ENCODE results near the gene RBM12. TPM values are rescaled to one million over a fixed set of nuclear protein-coding genes. Genes with fewer than 3 reads are reported as not detected.

RBM12 gene
- total and polyA plus RNA-seq, 5 donors from 2014 or later: 46.6 to 128 (median 55.3) TPM

DNA sequence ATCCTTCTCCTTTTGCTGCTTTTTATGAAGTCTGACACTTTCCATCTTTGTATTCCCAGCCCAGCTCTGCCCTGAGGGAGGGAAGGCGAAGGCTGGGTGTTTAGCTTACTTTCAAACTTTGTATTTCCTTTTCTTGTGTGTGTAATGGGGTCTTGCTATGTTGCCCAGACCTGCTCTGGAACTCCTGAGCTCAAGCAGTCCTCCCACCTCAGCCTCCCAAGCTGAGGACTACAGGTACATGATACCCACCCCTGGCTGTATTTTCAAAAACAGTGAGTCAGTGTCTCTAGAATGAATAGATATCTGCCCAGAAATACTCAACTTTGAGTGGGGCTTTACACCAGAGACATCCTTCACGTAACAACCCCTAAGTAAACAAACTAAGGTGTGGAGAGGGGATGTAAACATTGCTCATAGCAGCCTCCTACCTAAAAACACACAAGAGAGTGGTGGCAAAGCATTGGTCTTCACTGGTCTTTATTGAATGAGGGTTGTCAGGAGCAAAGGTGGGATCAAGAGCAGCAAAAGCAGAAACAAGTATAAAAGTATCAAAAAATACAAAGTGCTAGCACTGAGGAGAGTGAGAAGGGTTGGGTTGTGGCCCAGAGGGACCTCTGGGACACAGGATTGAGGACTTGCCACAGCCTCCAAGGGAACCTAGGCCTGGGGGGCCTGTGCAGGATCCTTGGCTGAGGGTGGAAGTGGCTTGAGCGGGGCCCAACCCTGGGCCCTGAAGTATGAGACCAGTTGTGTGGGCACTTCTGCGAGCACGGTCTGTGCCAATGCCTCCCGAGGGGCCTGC lies 38.9 kb downstream of the RBM12 start:
- H3K27me3 ChIP-seq (ENCODE audit: control insufficient read depth, insufficient read depth, low read length): no peaks in the 10 kb centered on the region
- Mint-ChIP-seq H3K4me3 (no peak overlapping the region), H3K27me3 (no peaks in the 10 kb centered on the region), H3K9me3 (no peaks in the 10 kb centered on the region), H3K36me3 (peaks cover 35% of the 10 kb centered on the region), H3K27ac (peak overlapping the region in 1 of 3 donors; percentile 88), H3K4me1 (no peaks in the 10 kb centered on the region)
- H3K4me1 ChIP-seq (ENCODE audit: control insufficient read depth, insufficient read depth, low read length, poor library complexity, severe bottlenecking): no peaks in the 10 kb centered on the region
- H3K9me3 ChIP-seq (ENCODE audit: control insufficient read depth in 2 of 2, low read length in 2 of 2): no peaks in the 10 kb centered on the region
- H3K27ac ChIP-seq (ENCODE audit: insufficient read depth, low read length, poor library complexity, severe bottlenecking): no peak overlapping the region
- H3K36me3 ChIP-seq (ENCODE audit: control insufficient read depth, insufficient read depth, low read length): peaks cover 50% of the 10 kb centered on the region
- no peak for DNase-seq
- no peak overlapping the region for H3K4me3 ChIP-seq (ENCODE audit: low read depth, low read length)
- no peak for ATAC-seq (ENCODE audit: low read depth in 2 of 2)

DNA sequence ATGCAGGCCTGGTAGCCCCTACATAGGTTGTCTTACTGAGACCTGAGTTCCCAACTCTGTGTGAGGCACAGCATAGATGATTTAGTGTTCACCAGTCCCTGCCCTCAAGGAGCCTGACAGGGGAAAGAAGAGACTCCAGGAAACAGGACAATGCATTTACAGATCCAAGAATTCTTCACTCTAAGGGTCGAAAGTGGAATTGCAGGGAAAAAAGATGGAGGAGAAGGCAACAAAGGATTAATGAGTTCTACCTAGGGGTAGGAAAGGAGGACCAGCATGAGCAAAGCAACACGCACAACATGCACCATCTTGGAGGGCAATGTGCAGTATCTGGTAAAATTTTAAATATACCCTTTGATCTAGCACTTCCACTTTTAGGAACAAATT lies 43.1 kb downstream of the RBM12 start:
- H3K9me3 ChIP-seq (ENCODE audit: control insufficient read depth in 2 of 2, low read length in 2 of 2): no peaks in the 10 kb centered on the region
- ATAC-seq (ENCODE audit: low read depth in 2 of 2): no peak
- Mint-ChIP-seq H3K36me3 (peaks cover 14% of the 10 kb centered on the region), H3K9me3 (no peaks in the 10 kb centered on the region), H3K4me3 (no peak overlapping the region), H3K4me1 (peaks cover 3 to 30% (median 15%) of the 10 kb centered on the region in 4 donors), H3K27ac (peak overlapping the region; percentile 29 to 78 (median 76)), H3K27me3 (no peaks in the 10 kb centered on the region)
- peaks cover 14% of the 10 kb centered on the region for H3K36me3 ChIP-seq (ENCODE audit: control insufficient read depth, insufficient read depth, low read length)
- no peak overlapping the region for H3K27ac ChIP-seq (ENCODE audit: insufficient read depth, low read length, poor library complexity, severe bottlenecking)
- no peaks in the 10 kb centered on the region for H3K27me3 ChIP-seq (ENCODE audit: control insufficient read depth, insufficient read depth, low read length)
- no peak overlapping the region for H3K4me3 ChIP-seq (ENCODE audit: low read depth, low read length)
- H3K4me1 ChIP-seq (ENCODE audit: control insufficient read depth, insufficient read depth, low read length, poor library complexity, severe bottlenecking): peaks cover 34% of the 10 kb centered on the region
- DNase-seq: no peak

DNA sequence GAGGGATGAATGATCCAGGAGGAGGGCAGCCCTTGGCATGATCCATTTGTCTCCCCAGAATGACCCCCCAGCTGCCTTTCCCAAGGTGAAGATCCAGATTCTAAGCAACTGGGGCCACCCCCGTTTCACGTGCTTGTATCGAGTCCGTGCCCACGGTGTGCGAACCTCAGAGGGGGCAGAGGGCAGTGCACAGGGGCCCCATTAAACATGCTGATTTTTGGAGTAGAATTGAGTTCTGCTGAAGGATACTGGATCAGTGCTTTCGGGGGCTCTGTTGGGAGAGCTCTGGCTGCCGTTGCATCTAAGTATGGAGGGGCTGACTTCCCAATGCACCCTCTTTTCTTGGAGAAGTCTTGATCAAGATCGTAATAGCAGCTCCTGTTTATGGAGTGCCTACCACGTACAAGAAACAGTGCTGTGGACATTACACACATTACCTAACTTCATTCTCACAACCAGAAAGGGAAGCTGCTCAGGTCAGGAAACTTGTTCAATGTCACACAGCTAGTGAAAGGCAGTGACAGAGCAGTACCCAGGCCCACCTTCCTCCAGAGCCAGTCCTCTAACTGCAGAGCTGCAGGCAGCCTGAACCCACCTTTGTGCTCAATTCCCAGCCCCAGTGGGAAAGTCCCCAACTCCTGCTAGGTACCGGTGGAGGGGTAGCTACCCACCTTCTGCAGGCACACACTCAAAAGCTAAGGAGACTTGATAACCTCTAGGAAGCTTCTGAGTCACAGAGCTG lies 43.7 kb downstream of the RBM12 start:
- peak overlapping the region in 2 of 4 donors; percentile 13 to 87 for H3K4me3 Mint-ChIP-seq
- no peak for ATAC-seq (ENCODE audit: low read depth in 2 of 2)
- Histone ChIP-seq H3K4me1 (ENCODE audit: control insufficient read depth, insufficient read depth, low read length, poor library complexity, severe bottlenecking) (peaks cover 35% of the 10 kb centered on the region), H3K27ac (ENCODE audit: insufficient read depth, low read length, poor library complexity, severe bottlenecking) (no peak overlapping the region), H3K9me3 (ENCODE audit: control insufficient read depth in 2 of 2, low read length in 2 of 2) (no peaks in the 10 kb centered on the region), H3K27me3 (ENCODE audit: control insufficient read depth, insufficient read depth, low read length) (no peaks in the 10 kb centered on the region), H3K4me3 (ENCODE audit: low read depth, low read length) (no peak overlapping the region), H3K36me3 (ENCODE audit: control insufficient read depth, insufficient read depth, low read length) (peaks cover 8% of the 10 kb centered on the region)
- peaks cover 10% of the 10 kb centered on the region for H3K36me3 Mint-ChIP-seq
- peaks cover 3 to 34% (median 17%) of the 10 kb centered on the region in 4 donors for H3K4me1 Mint-ChIP-seq
- H3K27ac Mint-ChIP-seq: peak overlapping the region in 1 of 3 donors; percentile 29
- H3K27me3 Mint-ChIP-seq: no peaks in the 10 kb centered on the region
- DNase-seq: no peak
- no peaks in the 10 kb centered on the region for H3K9me3 Mint-ChIP-seq

DNA sequence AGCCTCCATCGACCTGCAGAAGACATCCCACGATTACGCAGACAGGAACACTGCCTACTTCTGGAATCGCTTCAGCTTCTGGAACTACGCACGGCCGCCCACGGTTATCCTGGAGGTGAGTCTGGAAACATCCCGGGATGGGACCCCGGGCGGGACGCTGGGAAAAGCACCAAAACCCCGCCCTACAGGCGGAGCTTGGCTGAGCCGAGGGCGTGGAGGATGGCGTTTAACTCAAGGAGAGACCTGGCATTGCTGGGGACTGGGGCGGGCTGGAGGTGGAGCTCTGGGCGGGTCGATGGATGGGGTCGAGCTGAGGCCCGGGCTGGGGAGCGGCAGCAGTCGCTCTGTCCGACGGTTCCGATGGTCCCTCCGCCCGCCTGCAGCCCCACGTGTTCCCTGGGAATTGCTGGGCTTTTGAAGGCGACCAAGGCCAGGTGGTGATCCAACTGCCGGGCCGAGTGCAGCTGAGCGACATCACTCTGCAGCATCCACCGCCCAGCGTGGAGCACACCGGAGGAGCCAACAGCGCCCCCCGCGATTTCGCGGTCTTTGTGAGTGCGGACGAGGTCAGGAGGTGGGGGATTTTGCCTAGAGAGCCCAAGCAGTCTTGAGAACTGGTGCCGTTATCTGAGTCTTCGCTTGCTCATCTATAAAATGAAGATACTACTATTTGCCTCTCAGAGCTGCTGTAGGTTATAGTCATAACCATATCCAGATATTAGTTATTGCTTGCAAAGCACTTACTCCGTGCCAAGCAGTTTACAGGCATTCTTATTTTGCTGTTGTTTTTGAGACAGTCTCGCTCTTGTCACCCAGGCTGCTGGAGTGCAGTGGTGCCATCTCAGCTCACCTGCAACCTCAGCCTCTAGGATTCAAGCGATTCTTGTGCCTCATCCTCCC lies 45.3 kb downstream of the RBM12 start:
- Mint-ChIP-seq H3K27me3 (no peaks in the 10 kb centered on the region), H3K9me3 (no peaks in the 10 kb centered on the region), H3K4me1 (peaks cover 3 to 40% (median 19%) of the 10 kb centered on the region in 4 donors), H3K4me3 (peak overlapping the region; percentile 87 to 97 (median 90)), H3K27ac (peak overlapping the region; percentile 3 to 98 (median 91)), H3K36me3 (peaks cover 3% of the 10 kb centered on the region)
- Histone ChIP-seq H3K27ac (ENCODE audit: insufficient read depth, low read length, poor library complexity, severe bottlenecking) (peak overlapping the region; percentile 67), H3K4me3 (ENCODE audit: low read depth, low read length) (peak overlapping the region; percentile 65), H3K4me1 (ENCODE audit: control insufficient read depth, insufficient read depth, low read length, poor library complexity, severe bottlenecking) (peaks cover 42% of the 10 kb centered on the region), H3K36me3 (ENCODE audit: control insufficient read depth, insufficient read depth, low read length) (no peaks in the 10 kb centered on the region), H3K9me3 (ENCODE audit: control insufficient read depth in 2 of 2, low read length in 2 of 2) (no peaks in the 10 kb centered on the region), H3K27me3 (ENCODE audit: control insufficient read depth, insufficient read depth, low read length) (no peaks in the 10 kb centered on the region)
- ATAC-seq (ENCODE audit: low read depth in 2 of 2) (peak; percentile 18 to 25), DNase-seq (peak; percentile 67 to 85 (median 75))

DNA sequence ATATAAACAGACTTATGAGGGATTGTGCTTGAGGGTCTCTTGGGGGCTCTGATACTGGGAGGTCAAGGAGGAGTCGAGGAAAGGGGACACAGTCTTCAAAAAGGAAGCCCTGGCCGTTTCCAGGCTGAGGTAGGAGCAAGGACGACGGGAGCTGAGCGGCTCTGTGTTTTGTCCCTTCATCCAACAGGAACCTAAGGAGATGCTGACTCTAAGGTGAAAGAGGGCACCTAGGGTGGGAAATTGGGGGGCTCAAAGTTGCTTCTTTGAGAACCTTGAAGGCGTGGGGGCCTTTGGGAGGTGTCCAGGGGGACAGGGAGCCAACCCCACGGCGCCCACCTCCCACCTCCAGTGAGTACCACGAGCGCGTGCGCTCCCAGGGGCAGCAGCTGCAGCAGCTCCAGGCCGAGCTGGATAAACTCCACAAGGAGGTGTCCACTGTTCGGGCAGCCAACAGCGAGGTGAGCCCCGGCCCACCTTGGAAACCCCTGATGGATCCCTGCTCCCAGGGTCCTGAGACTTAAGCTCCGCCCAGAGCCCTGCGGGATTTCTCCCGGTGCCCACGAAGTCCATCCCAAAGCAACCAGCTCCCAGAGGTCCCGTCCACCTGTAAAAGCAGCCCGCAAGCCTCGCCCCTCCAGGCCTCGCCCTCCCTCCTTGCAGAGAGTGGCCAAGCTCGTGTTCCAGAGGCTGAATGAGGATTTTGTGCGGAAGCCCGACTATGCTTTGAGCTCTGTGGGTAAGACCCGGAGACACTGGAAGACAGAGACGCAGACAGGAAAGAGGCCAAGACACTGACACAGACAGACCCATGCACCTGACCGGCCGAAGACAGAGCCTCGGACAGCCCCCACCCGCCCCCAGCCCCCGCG lies 46.2 kb downstream of the RBM12 start:
- H3K27ac ChIP-seq (ENCODE audit: insufficient read depth, low read length, poor library complexity, severe bottlenecking): peak overlapping the region; percentile 60
- no peak for ATAC-seq (ENCODE audit: low read depth in 2 of 2)
- peak overlapping the region; percentile 83 to 98 (median 91) for H3K27ac Mint-ChIP-seq

DNA sequence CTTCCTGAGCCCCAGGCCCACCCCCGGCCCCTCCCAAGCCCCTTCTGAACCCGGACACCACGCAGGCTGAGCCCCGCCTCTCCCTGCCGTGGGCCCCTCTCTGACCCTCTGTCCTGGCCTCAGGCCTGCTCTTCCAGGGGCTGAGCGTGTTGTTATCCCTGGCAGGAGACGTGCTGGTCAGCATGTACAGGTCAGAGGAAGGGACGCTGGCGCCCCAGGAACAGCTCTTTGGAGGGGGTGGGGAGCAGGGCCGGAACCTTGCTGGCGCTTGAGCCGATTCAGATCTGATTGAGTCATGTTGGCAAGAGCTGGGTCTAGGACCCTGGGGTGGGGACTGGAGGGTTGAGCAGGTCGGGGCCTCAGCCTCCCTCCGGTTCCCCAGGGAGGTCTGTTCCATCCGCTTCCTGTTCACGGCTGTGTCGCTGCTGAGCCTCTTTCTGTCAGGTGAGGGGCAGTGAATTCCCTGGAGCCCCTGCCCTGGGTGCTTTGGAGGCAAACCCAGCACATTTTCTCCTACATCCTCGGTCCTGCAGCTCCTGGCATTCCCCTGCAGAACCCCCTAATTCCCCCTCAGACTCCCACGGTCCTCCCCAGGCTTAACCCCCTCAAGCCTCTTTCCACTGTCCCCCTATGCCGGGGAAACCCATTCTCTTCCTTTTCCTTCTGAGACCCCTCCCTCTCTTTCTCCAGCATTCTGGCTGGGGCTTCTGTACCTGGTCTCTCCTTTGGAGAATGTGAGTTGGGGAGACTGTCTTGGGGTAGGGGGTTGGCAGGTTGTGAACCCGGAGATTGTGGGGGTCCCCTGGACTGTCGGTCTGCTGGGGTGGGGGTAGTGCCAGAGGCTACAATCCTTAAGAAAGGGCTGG lies 47.1 kb downstream of the RBM12 start:
- H3K27me3 Mint-ChIP-seq: no peaks in the 10 kb centered on the region
- H3K27me3 ChIP-seq (ENCODE audit: control insufficient read depth, insufficient read depth, low read length): no peaks in the 10 kb centered on the region
- no peaks in the 10 kb centered on the region for H3K9me3 Mint-ChIP-seq
- DNase-seq: peak; percentile 23 to 56 (median 40)
- peak overlapping the region; percentile 7 for H3K4me3 ChIP-seq (ENCODE audit: low read depth, low read length)
- H3K27ac ChIP-seq (ENCODE audit: insufficient read depth, low read length, poor library complexity, severe bottlenecking): no peak overlapping the region
- H3K4me3 Mint-ChIP-seq: peak overlapping the region; percentile 87 to 97 (median 90)
- peak overlapping the region; percentile 83 to 98 (median 91) for H3K27ac Mint-ChIP-seq
- no peaks in the 10 kb centered on the region for H3K9me3 ChIP-seq (ENCODE audit: control insufficient read depth in 2 of 2, low read length in 2 of 2)
- peaks cover 3 to 41% (median 19%) of the 10 kb centered on the region in 4 donors for H3K4me1 Mint-ChIP-seq
- H3K4me1 ChIP-seq (ENCODE audit: control insufficient read depth, insufficient read depth, low read length, poor library complexity, severe bottlenecking): peaks cover 42% of the 10 kb centered on the region
- peaks cover 3% of the 10 kb centered on the region for H3K36me3 Mint-ChIP-seq
- H3K36me3 ChIP-seq (ENCODE audit: control insufficient read depth, insufficient read depth, low read length): no peaks in the 10 kb centered on the region
- no peak for ATAC-seq (ENCODE audit: low read depth in 2 of 2)

More for the DNA sequence above, 46.2 kb downstream of the RBM12 start:
- peaks cover 3 to 41% (median 19%) of the 10 kb centered on the region in 4 donors for H3K4me1 Mint-ChIP-seq
- H3K36me3 Mint-ChIP-seq: peaks cover 3% of the 10 kb centered on the region
- peak overlapping the region; percentile 65 for H3K4me3 ChIP-seq (ENCODE audit: low read depth, low read length)
- H3K27me3 ChIP-seq (ENCODE audit: control insufficient read depth, insufficient read depth, low read length): no peaks in the 10 kb centered on the region
- H3K4me3 Mint-ChIP-seq: peak overlapping the region; percentile 87 to 97 (median 90)
- H3K27me3 Mint-ChIP-seq: no peaks in the 10 kb centered on the region
- no peaks in the 10 kb centered on the region for H3K9me3 Mint-ChIP-seq
- H3K36me3 ChIP-seq (ENCODE audit: control insufficient read depth, insufficient read depth, low read length): no peaks in the 10 kb centered on the region
- peak; percentile 7 to 37 (median 22) for DNase-seq
- peaks cover 42% of the 10 kb centered on the region for H3K4me1 ChIP-seq (ENCODE audit: control insufficient read depth, insufficient read depth, low read length, poor library complexity, severe bottlenecking)
- no peaks in the 10 kb centered on the region for H3K9me3 ChIP-seq (ENCODE audit: control insufficient read depth in 2 of 2, low read length in 2 of 2)
